Epidermal melanocyte (primary cell): ENCODE measurements around the gene CACNG8.
"Not testable (repeated sequence)": the region's sequence is repeated elsewhere in the genome, so short reads cannot be mapped to it uniquely, and the experiment has no call there.

ENCODE experiments used
- DNase-seq: peaks from one replicate; pipeline ENCODE4 v3.0.0; 2011; ENCODE audit warnings: low spot score; ENCODE audit not compliant: insufficient read length

CACNG8 gene

GRCh38 chr19:53962887-53963431 lies at the start of gene CACNG8:
TSS of gene CACNG8 (plus strand) at chr19:53962937.
- no peak for DNase-seq

GRCh38 chr19:53915000-53915399 lies 47.7 kb upstream of the CACNG8 start:
- no peak for DNase-seq

- no peak for DNase-seq
Observed at GRCh38 chr19:53916004-53916403, 46.7 kb upstream of the CACNG8 start.

GRCh38 chr19:53917356-53917755 lies 45.4 kb upstream of the CACNG8 start:
- DNase-seq: no peak

GRCh38 chr19:53927739-53928138 lies 35.0 kb upstream of the CACNG8 start:
- DNase-seq: no peak

- DNase-seq: no peak
Observed at GRCh38 chr19:53936029-53936428, 26.7 kb upstream of the CACNG8 start.

GRCh38 chr19:53942001-53942786 lies 20.5 kb upstream of the CACNG8 start:
- DNase-seq: no peak

GRCh38 chr19:53944416-53944815 lies 18.3 kb upstream of the CACNG8 start:
- no peak for DNase-seq

GRCh38 chr19:53944933-53945332 lies 17.8 kb upstream of the CACNG8 start:
- no peak for DNase-seq

- no peak for DNase-seq
Observed at GRCh38 chr19:53945441-53945840, 17.3 kb upstream of the CACNG8 start.

- DNase-seq: no peak
Observed at GRCh38 chr19:53945998-53946397, 16.7 kb upstream of the CACNG8 start.

GRCh38 chr19:53947624-53948023 lies 15.1 kb upstream of the CACNG8 start:
- DNase-seq: no peak

GRCh38 chr19:53948611-53949010 lies 14.1 kb upstream of the CACNG8 start:
- not testable (repeated sequence) for DNase-seq

- no peak for DNase-seq
Observed at GRCh38 chr19:53951436-53951835, 11.3 kb upstream of the CACNG8 start.

- no peak for DNase-seq
Observed at GRCh38 chr19:53951947-53952346, 10.8 kb upstream of the CACNG8 start.

- no peak for DNase-seq
Observed at GRCh38 chr19:53953383-53953782, 9.4 kb upstream of the CACNG8 start.

GRCh38 chr19:53957448-53958167 lies 5.1 kb upstream of the CACNG8 start:
- no peak for DNase-seq

GRCh38 chr19:53958168-53958571 lies 4.6 kb upstream of the CACNG8 start:
- no peak for DNase-seq

- no peak for DNase-seq
Observed at GRCh38 chr19:53958823-53959757, 3.6 kb upstream of the CACNG8 start.

GRCh38 chr19:53960187-53960586 lies 2.5 kb upstream of the CACNG8 start:
- DNase-seq: no peak

GRCh38 chr19:53960886-53961285 lies 1.9 kb upstream of the CACNG8 start:
- DNase-seq: no peak
